ENCODE data around the gene GRM2.
A peak's percentile ranks its signal among the peaks of the same experiment; 100 is the strongest.

GRM2 gene

GRCh38 chr3:51706788-51707731 lies at the start of gene GRM2:
Gene GRM2 (plus strand): TSS chr3:51707068. CDS start chr3:51708984, 1,916 bp downstream.
- Histone ChIP-seq H3K4me1 (ENCODE audit: control insufficient read depth, insufficient read depth, low read length) (peaks cover 3% of the 10 kb centered on the region), H3K9ac (ENCODE audit: low read length) (no peak within 1 kb of the TSS), H3K4me3 (ENCODE audit: low read length) (no peak within 1 kb of the TSS), H3K36me3 (ENCODE audit: control insufficient read depth, insufficient read depth, low read length) (no peaks in the 10 kb centered on the region), H3K27me3 (ENCODE audit: control insufficient read depth, insufficient read depth, low read length) (peaks cover 14% of the 10 kb centered on the region), H3K9me3 (ENCODE audit: control insufficient read depth, low read length) (no peaks in the 10 kb centered on the region)

- H3K27me3 ChIP-seq (ENCODE audit: control insufficient read depth, insufficient read depth, low read length), result no peaks in the 10 kb centered on the region
- no peaks in the 10 kb centered on the region for H3K4me1 ChIP-seq (ENCODE audit: control insufficient read depth, insufficient read depth, low read length)
- no peak overlapping the region for H3K4me3 ChIP-seq (ENCODE audit: low read length)
- no peaks in the 10 kb centered on the region for H3K9me3 ChIP-seq (ENCODE audit: control insufficient read depth, low read length)
- H3K36me3 ChIP-seq (ENCODE audit: control insufficient read depth, insufficient read depth, low read length), result no peaks in the 10 kb centered on the region
- H3K9ac ChIP-seq (ENCODE audit: low read length), result no peak overlapping the region
Observed at GRCh38 chr3:51657234-51657633, 49.6 kb upstream of the GRM2 start.

- H3K9ac ChIP-seq (ENCODE audit: low read length), result no peak overlapping the region
- no peaks in the 10 kb centered on the region for H3K4me1 ChIP-seq (ENCODE audit: control insufficient read depth, insufficient read depth, low read length)
- H3K9me3 ChIP-seq (ENCODE audit: control insufficient read depth, low read length), result no peaks in the 10 kb centered on the region
- H3K4me3 ChIP-seq (ENCODE audit: low read length), result no peak overlapping the region
- no peaks in the 10 kb centered on the region for H3K27me3 ChIP-seq (ENCODE audit: control insufficient read depth, insufficient read depth, low read length)
- H3K36me3 ChIP-seq (ENCODE audit: control insufficient read depth, insufficient read depth, low read length), result no peaks in the 10 kb centered on the region
Observed at GRCh38 chr3:51659942-51660341, 46.9 kb upstream of the GRM2 start.

GRCh38 chr3:51662456-51662855 lies 44.4 kb upstream of the GRM2 start:
- Histone ChIP-seq H3K4me3 (ENCODE audit: low read length) (no peak overlapping the region), H3K4me1 (ENCODE audit: control insufficient read depth, insufficient read depth, low read length) (no peaks in the 10 kb centered on the region), H3K9ac (ENCODE audit: low read length) (no peak overlapping the region), H3K27me3 (ENCODE audit: control insufficient read depth, insufficient read depth, low read length) (no peaks in the 10 kb centered on the region), H3K36me3 (ENCODE audit: control insufficient read depth, insufficient read depth, low read length) (no peaks in the 10 kb centered on the region), H3K9me3 (ENCODE audit: control insufficient read depth, low read length) (no peaks in the 10 kb centered on the region)

- Histone ChIP-seq H3K9me3 (ENCODE audit: control insufficient read depth, low read length) (no peaks in the 10 kb centered on the region), H3K27me3 (ENCODE audit: control insufficient read depth, insufficient read depth, low read length) (no peaks in the 10 kb centered on the region), H3K36me3 (ENCODE audit: control insufficient read depth, insufficient read depth, low read length) (no peaks in the 10 kb centered on the region), H3K4me1 (ENCODE audit: control insufficient read depth, insufficient read depth, low read length) (peaks cover 31% of the 10 kb centered on the region), H3K4me3 (ENCODE audit: low read length) (no peak overlapping the region), H3K9ac (ENCODE audit: low read length) (no peak overlapping the region)
Observed at GRCh38 chr3:51668756-51669155, 38.1 kb upstream of the GRM2 start.

GRCh38 chr3:51669241-51670052 lies 37.4 kb upstream of the GRM2 start:
- Histone ChIP-seq H3K9me3 (ENCODE audit: control insufficient read depth, low read length) (no peaks in the 10 kb centered on the region), H3K9ac (ENCODE audit: low read length) (peak overlapping the region; percentile 12), H3K27me3 (ENCODE audit: control insufficient read depth, insufficient read depth, low read length) (no peaks in the 10 kb centered on the region), H3K36me3 (ENCODE audit: control insufficient read depth, insufficient read depth, low read length) (no peaks in the 10 kb centered on the region), H3K4me1 (ENCODE audit: control insufficient read depth, insufficient read depth, low read length) (peaks cover 31% of the 10 kb centered on the region), H3K4me3 (ENCODE audit: low read length) (no peak overlapping the region)

- H3K4me3 ChIP-seq (ENCODE audit: low read length), result peak overlapping the region; percentile 69
- no peaks in the 10 kb centered on the region for H3K36me3 ChIP-seq (ENCODE audit: control insufficient read depth, insufficient read depth, low read length)
- peak overlapping the region; percentile 77 for H3K9ac ChIP-seq (ENCODE audit: low read length)
- peaks cover 31% of the 10 kb centered on the region for H3K4me1 ChIP-seq (ENCODE audit: control insufficient read depth, insufficient read depth, low read length)
- H3K9me3 ChIP-seq (ENCODE audit: control insufficient read depth, low read length), result no peaks in the 10 kb centered on the region
- H3K27me3 ChIP-seq (ENCODE audit: control insufficient read depth, insufficient read depth, low read length), result no peaks in the 10 kb centered on the region
Observed at GRCh38 chr3:51670053-51670822, 36.6 kb upstream of the GRM2 start.

GRCh38 chr3:51670823-51671733 lies 35.8 kb upstream of the GRM2 start, which contains the start of gene TEX264:
Gene TEX264 (plus strand): TSS chr3:51671252. CDS start chr3:51674305, 3,053 bp downstream.
- Histone ChIP-seq H3K36me3 (ENCODE audit: control insufficient read depth, insufficient read depth, low read length) (no peaks in the 10 kb centered on the region), H3K9me3 (ENCODE audit: control insufficient read depth, low read length) (no peaks in the 10 kb centered on the region), H3K9ac (ENCODE audit: low read length) (peak within 1 kb of the TSS; percentile 77), H3K4me3 (ENCODE audit: low read length) (peak within 1 kb of the TSS; percentile 69), H3K27me3 (ENCODE audit: control insufficient read depth, insufficient read depth, low read length) (no peaks in the 10 kb centered on the region), H3K4me1 (ENCODE audit: control insufficient read depth, insufficient read depth, low read length) (peaks cover 31% of the 10 kb centered on the region)

GRCh38 chr3:51671734-51672475 lies 35.0 kb upstream of the GRM2 start:
- H3K9ac ChIP-seq (ENCODE audit: low read length), result peak overlapping the region; percentile 77

GRCh38 chr3:51673181-51673801 lies 33.6 kb upstream of the GRM2 start:
- Histone ChIP-seq H3K4me3 (ENCODE audit: low read length) (no peak overlapping the region), H3K9ac (ENCODE audit: low read length) (no peak overlapping the region), H3K9me3 (ENCODE audit: control insufficient read depth, low read length) (no peaks in the 10 kb centered on the region), H3K4me1 (ENCODE audit: control insufficient read depth, insufficient read depth, low read length) (peaks cover 31% of the 10 kb centered on the region), H3K36me3 (ENCODE audit: control insufficient read depth, insufficient read depth, low read length) (no peaks in the 10 kb centered on the region), H3K27me3 (ENCODE audit: control insufficient read depth, insufficient read depth, low read length) (no peaks in the 10 kb centered on the region)

More at GRCh38 chr3:51671734-51672475, 35.0 kb upstream of the GRM2 start:
- Histone ChIP-seq H3K4me1 (ENCODE audit: control insufficient read depth, insufficient read depth, low read length) (peaks cover 31% of the 10 kb centered on the region), H3K9me3 (ENCODE audit: control insufficient read depth, low read length) (no peaks in the 10 kb centered on the region), H3K36me3 (ENCODE audit: control insufficient read depth, insufficient read depth, low read length) (no peaks in the 10 kb centered on the region), H3K4me3 (ENCODE audit: low read length) (peak overlapping the region; percentile 69), H3K27me3 (ENCODE audit: control insufficient read depth, insufficient read depth, low read length) (no peaks in the 10 kb centered on the region)

All from mucosa of stomach (tissue), 1 donor.